Large intestine (tissue), 3 donors: ENCODE measurements around the gene RAB10. TPM values are rescaled to one million over a fixed set of nuclear protein-coding genes. Genes with fewer than 3 reads are reported as not detected.
A peak's percentile ranks its signal among the peaks of the same experiment; 100 is the strongest.
"Not testable (repeated sequence)": the region's sequence is repeated elsewhere in the genome, so short reads cannot be mapped to it uniquely, and the experiment has no call there.

Experiments used
- DNase-seq, 2 donors: peaks; one replicate each; pipeline versions ENCODE4 v3.0.0 to v3.0.0-alpha.2; 2013
- H3K27ac ChIP-seq: one replicate; pipeline ENCODE4 v1.5.1; 2013; ENCODE audit warnings: low read length
- H3K27me3 ChIP-seq: 2 replicates; pipeline ENCODE4 v1.6.1; 2013; ENCODE audit warnings: low read length; ENCODE audit not compliant: control insufficient read depth, insufficient read depth
- H3K36me3 ChIP-seq: 2 replicates; pipeline ENCODE4 v1.6.1; 2013; ENCODE audit warnings: low read length; ENCODE audit not compliant: control insufficient read depth, insufficient read depth
- H3K4me1 ChIP-seq: one replicate; pipeline ENCODE4 v1.6.1; 2013; ENCODE audit warnings: low read length; ENCODE audit not compliant: control insufficient read depth, insufficient read depth
- H3K4me3 ChIP-seq: one replicate; pipeline ENCODE4 v1.5.1; 2013; ENCODE audit warnings: low read length
- H3K9me3 ChIP-seq: one replicate; pipeline ENCODE4 v1.6.1; 2013; ENCODE audit warnings: mild to moderate bottlenecking, low read depth, low read length, moderate library complexity; ENCODE audit not compliant: control insufficient read depth
- WGBS: methylation state at CpG from one replicate; pipeline ENCODE4 v1.1.5; 2013; ENCODE audit warnings: low lambda C conversion rate; ENCODE audit not compliant: insufficient coverage; 5-methylcytosine and 5-hydroxymethylcytosine counted together
- polyA plus RNA-seq: library from polyadenylated mRNA; unstranded; fragments of 120-200 nt; gene quantifications from one replicate; pipeline ENCODE4 v1.2.1, GENCODE V29; 2013

RAB10 gene
- polyA plus RNA-seq, 1 donor, result 79.7 TPM

DNA sequence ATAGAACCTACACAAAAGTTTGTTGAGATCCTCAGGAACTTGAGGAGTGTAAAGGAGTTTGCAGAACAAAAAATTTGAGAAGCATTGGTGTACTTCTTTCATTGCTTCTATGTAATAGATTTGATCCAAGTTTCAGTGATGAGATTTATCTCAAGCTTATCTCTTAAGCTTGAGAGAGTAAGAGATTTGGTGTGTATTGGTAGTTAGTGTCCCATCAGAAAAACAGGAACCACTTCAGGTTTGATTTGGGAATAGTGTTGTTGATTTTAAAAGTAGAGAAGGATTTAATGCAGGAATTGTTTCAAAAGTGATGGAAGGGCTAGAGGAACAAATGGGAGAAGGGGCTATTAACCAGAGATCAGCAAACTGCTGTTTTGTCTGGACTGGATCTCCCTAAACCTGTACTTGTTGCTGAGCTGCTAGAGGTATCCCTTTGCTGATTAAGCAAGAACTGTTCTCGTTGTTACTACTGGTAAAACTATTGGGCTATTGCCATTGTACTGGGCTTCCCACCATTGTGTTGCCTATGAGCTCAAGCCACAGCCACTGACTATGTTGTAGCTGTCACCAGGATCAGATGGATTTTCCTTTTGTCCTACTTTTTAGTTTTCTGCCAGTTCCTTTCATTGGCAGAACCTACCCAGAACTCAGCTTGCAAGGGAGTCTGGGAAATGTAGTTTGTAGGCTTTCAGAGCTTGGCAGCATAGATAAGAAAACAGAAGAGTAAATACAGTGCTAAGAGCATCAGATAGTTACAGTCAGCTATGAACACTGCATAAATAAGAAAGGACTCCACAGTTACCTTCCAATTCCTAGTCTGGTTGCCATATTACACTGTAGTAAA lies 39.3 kb downstream of the RAB10 start:
- peak in 1 of 2 donors; percentile 27 for DNase-seq
- Histone ChIP-seq H3K4me1 (peaks cover 11% of the 10 kb centered on the region), H3K36me3 (no peaks in the 10 kb centered on the region), H3K27me3 (no peaks in the 10 kb centered on the region), H3K4me3 (no peak overlapping the region), H3K9me3 (no peaks in the 10 kb centered on the region), H3K27ac (peak overlapping the region; percentile 43)
- whole genome bisulfite sequencing, result no CpG with 5 or more reads among the region's 1 CpG

DNA sequence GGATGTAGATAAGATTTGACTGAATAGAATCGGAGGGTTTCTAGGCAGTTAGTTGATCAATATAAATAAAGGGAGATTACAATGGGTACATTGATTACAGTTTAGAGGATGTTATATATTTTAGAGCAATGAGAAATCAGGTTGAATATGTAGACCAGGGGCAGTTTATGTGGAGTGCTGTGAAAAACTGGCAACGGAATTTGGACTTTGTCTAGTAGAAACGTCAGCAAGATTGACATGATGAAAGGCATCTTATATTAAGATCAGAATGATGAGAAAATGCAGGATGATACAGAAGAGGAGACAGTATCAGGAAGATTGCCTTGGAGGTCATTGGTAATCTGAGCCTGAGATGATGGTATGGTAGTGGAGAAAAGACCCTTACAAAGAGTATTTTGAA lies 39.9 kb downstream of the RAB10 start:
- Histone ChIP-seq H3K36me3 (no peaks in the 10 kb centered on the region), H3K4me3 (no peak overlapping the region), H3K27me3 (no peaks in the 10 kb centered on the region), H3K9me3 (no peaks in the 10 kb centered on the region), H3K4me1 (peaks cover 11% of the 10 kb centered on the region), H3K27ac (peak overlapping the region; percentile 60)
- peak; percentile 33 to 65 for DNase-seq
- 36% methylated on average over 3 of the region's 3 CpGs for WGBS

DNA sequence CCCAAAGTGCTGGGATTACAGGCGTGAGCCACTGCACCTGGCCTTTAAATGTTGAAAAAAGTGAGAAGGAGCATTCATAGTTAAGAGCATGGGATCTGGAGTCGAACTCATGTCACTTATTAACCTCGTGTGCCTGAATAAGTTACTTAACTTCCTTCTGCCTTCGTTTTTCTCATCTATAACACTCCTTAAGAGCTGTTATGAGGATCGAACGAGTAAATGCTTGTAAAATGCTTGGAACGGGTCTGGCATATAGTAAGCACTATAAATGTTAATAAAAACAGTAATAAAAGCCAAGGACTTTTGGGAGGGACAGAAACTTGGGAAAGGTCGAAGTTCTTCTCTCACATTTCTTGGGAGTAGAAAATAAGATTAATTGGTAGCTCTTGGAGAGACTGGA lies 40.8 kb downstream of the RAB10 start:
- H3K4me3 ChIP-seq, result no peak overlapping the region
- no peaks in the 10 kb centered on the region for H3K36me3 ChIP-seq
- WGBS, result 34% methylated on average over 7 of the region's 8 CpGs
- no peaks in the 10 kb centered on the region for H3K27me3 ChIP-seq
- peak overlapping the region; percentile 60 for H3K27ac ChIP-seq
- peak; percentile 6 to 60 for DNase-seq
- H3K9me3 ChIP-seq, result no peaks in the 10 kb centered on the region
- H3K4me1 ChIP-seq, result peaks cover 11% of the 10 kb centered on the region

DNA sequence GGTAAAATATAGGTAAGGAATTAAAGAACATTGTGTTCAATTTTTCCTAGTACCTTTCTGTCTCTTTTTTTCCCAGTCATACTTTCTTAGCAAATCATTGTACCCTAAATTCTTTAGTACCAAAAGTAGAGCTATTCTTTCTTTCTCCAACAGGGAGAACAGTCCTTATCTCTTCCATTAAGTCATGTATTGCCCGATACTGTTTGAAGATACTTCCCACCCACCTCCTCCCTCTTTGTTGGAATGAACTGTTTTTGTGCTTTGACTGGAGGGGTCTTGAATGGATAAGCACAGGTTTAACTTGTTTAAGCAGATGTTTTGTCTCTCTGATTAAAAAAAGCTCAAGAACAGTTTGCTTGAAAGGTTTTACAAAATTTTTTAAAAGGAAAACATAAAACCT lies 41.3 kb downstream of the RAB10 start:
- 0% methylated on average over 1 of the region's 1 CpG for WGBS
- Histone ChIP-seq H3K9me3 (no peaks in the 10 kb centered on the region), H3K27ac (peak overlapping the region; percentile 60), H3K4me3 (no peak overlapping the region), H3K27me3 (no peaks in the 10 kb centered on the region), H3K4me1 (peaks cover 11% of the 10 kb centered on the region), H3K36me3 (no peaks in the 10 kb centered on the region)
- no peak for DNase-seq

DNA sequence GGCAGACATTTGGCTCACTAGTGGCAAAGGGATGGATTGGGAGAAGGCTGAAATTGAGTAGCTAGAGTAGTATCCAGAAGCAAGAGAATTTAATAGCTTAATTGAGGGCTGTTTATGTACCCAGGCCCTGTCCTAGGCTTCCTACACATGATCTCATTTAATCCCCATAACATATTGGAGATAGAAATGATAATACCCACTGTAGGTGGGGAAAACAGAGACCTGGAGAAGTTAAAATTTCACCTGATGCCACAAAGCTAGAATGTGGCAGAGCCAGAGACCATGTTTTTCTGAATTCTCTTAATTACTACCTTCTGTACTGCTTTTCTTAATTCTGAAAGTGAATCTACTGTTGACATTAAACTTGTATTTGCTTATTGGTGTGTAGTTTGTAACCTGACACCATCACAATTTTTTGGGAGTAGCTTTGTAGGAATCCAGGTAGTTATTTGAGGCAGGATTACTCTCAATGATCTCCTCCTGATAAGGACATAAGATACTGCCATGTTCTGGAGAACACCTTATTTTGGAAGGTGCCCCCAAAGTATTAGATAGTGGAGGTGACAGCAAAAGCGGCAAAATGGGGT lies 42.2 kb downstream of the RAB10 start:
- WGBS, result no CpG with 5 or more reads among the region's 1 CpG
- Histone ChIP-seq H3K27me3 (no peaks in the 10 kb centered on the region), H3K36me3 (no peaks in the 10 kb centered on the region), H3K9me3 (no peaks in the 10 kb centered on the region), H3K4me1 (peaks cover 11% of the 10 kb centered on the region), H3K27ac (no peak overlapping the region), H3K4me3 (no peak overlapping the region)
- DNase-seq, result no peak

DNA sequence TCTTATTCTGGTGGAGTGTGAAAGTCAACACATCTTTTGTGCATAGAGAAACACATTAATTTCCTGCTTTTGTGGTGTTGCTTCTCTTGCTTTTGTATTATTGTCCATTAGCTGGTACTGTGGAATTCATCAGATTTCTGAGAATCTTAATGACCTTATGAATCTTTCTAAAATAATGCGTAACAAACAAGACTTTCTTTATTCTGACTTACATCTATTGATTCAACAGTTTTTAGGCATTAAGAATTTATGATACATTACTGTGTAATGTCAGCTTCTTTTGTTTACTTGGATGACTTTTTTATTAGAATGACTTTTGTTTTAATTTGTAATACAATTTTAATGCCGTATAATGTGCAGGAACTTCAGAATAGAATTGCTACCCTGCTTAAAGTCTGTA lies 43.4 kb downstream of the RAB10 start:
- WGBS, result no CpG with 5 or more reads among the region's 2 CpGs
- peaks cover 11% of the 10 kb centered on the region for H3K4me1 ChIP-seq
- H3K27ac ChIP-seq, result no peak overlapping the region

DNA sequence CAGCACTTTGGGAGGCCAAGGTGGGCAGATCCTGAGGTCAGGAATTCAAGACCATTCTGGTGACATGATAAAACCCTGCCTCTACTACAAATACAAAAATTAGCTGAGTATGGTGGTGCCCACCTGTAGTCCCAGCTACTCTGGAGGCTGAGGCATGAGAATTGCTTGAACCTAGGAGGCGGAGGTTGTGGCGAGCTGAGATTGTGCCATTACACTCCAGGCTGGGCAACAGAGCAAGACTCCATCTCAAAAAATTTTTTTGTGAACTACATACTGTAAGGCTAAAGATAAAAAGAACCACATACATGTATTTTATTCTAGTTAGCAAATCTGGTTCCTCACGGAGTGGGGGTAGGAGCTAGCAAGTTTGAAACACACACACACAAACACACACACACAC lies 45.1 kb downstream of the RAB10 start:
- no peak for DNase-seq
- Histone ChIP-seq H3K4me1 (peaks cover 1% of the 10 kb centered on the region), H3K4me3 (no peak overlapping the region), H3K36me3 (no peaks in the 10 kb centered on the region), H3K27me3 (no peaks in the 10 kb centered on the region), H3K9me3 (peaks cover 13% of the 10 kb centered on the region), H3K27ac (no peak overlapping the region)
- WGBS, result no CpG with 5 or more reads among the region's 3 CpGs

More for the DNA sequence above, 43.4 kb downstream of the RAB10 start:
- Histone ChIP-seq H3K36me3 (no peaks in the 10 kb centered on the region), H3K27me3 (no peaks in the 10 kb centered on the region), H3K4me3 (no peak overlapping the region), H3K9me3 (peaks cover 8% of the 10 kb centered on the region)
- no peak for DNase-seq

DNA sequence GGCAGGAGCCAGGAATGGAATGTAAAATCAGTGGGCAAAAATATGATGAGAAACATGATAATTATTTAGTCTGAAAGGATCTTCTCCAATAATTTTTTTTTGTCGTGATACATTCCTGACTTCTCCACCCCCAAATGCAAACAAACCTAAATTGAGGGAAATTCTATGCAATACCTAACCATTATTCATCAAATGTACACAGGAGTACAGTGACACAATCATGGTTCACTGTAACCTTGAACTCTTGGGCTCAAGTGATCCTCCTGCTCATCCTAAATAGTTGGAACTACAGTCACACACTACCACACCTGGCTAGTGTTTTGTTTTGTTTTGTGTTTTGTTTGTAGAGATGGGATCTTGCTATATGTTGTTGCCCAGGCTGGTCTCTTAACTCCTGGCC lies 46.5 kb downstream of the RAB10 start:
- H3K4me1 ChIP-seq, result no peaks in the 10 kb centered on the region
- H3K9me3 ChIP-seq, result peaks cover 13% of the 10 kb centered on the region
- no peaks in the 10 kb centered on the region for H3K36me3 ChIP-seq
- H3K4me3 ChIP-seq, result no peak overlapping the region
- WGBS, result no CpG with 5 or more reads among the region's 1 CpG
- DNase-seq, result no peak
- H3K27me3 ChIP-seq, result no peaks in the 10 kb centered on the region
- H3K27ac ChIP-seq, result no peak overlapping the region

DNA sequence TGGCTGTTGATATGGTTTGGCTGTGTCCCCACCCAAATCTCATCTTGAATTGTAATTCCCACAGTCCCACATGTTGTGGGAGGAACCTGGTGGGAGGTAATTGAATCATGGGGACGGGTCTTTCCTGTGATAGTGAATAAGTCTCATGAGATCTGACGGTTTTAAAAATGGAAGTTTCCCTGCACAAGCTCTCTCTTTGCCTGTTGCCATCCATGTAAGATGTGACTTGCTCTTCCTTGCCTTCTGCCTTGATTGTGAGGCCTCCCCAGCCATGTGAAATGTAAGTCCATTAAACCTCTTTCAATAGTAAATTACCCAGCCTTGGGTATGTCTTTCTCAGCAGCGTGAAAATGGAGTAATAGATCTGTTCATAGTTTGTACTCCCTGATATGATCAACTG lies 47.0 kb downstream of the RAB10 start:
- H3K27me3 ChIP-seq, H3K27ac ChIP-seq, H3K4me1 ChIP-seq, H3K4me3 ChIP-seq, DNase-seq, H3K36me3 ChIP-seq: not testable (repeated sequence)
- H3K9me3 ChIP-seq, result peaks cover 13% of the 10 kb centered on the region
- WGBS, result 90% methylated on average over 2 of the region's 3 CpGs

DNA sequence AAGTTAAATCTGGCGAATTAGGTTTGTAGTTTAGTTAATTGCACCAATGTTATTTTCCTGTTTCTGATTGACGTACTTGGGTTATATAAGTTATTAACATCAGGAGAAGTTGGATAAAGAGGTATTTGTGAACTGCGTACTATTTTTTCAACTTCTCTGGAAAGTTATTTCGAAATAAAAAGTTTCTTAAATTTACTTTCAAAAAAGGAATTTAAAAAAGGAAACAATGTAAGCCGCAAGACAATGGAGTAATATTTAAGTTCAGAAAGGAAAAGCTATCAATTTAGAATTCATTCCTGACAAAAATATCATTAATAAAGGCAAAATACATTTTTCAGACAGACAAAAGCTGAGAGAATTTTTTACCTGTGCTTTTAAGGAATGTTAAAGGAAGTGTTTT lies 47.7 kb downstream of the RAB10 start:
- no peak for DNase-seq
- Histone ChIP-seq H3K4me1 (no peaks in the 10 kb centered on the region), H3K4me3 (no peak overlapping the region), H3K27me3 (no peaks in the 10 kb centered on the region), H3K9me3 (peaks cover 13% of the 10 kb centered on the region), H3K27ac (no peak overlapping the region), H3K36me3 (no peaks in the 10 kb centered on the region)
- WGBS, result 97% methylated on average over 5 of the region's 5 CpGs
